GM19035 (cell line): Measurements from ENCODE around the gene AGFG2.
"Not testable (repeated sequence)": the region's sequence is repeated elsewhere in the genome, so short reads cannot be mapped to it uniquely, and the experiment has no call there.

Experiments
- ATAC-seq: cut with Tn5 transposase; IDR thresholded peaks from one replicate; pipeline ENCODE4 v1.9.1; 2021; ENCODE audit not compliant: unreplicated experiment

Gene AGFG2

GRCh38 chr7:100519580-100519979, 19.4 kb upstream of the AGFG2 start:
- ATAC-seq: no peak

- no peak for ATAC-seq
Measured at GRCh38 chr7:100520138-100520537, 18.9 kb upstream of the AGFG2 start.

- no peak for ATAC-seq
Measured at GRCh38 chr7:100521076-100521475, 17.9 kb upstream of the AGFG2 start.

GRCh38 chr7:100521909-100522593, 17.0 kb upstream of the AGFG2 start:
- not testable (repeated sequence) for ATAC-seq

- not testable (repeated sequence) for ATAC-seq
Measured at GRCh38 chr7:100523192-100523591, 15.8 kb upstream of the AGFG2 start.

- not testable (repeated sequence) for ATAC-seq
Measured at GRCh38 chr7:100528108-100528866, 10.7 kb upstream of the AGFG2 start.

GRCh38 chr7:100532165-100533022, 6.6 kb upstream of the AGFG2 start:
- ATAC-seq: no peak

- ATAC-seq: not testable (repeated sequence)
Measured at GRCh38 chr7:100535982-100536381, 3.0 kb upstream of the AGFG2 start.

GRCh38 chr7:100536695-100537094, 2.3 kb upstream of the AGFG2 start:
- ATAC-seq: not testable (repeated sequence)

GRCh38 chr7:100538348-100538653, 702 bp upstream of the AGFG2 start:
- ATAC-seq: no peak

GRCh38 chr7:100539436-100540006, 518 bp downstream of the AGFG2 start:
- ATAC-seq: no peak

- ATAC-seq: no peak
Measured at GRCh38 chr7:100540073-100540723, 1.2 kb downstream of the AGFG2 start.

GRCh38 chr7:100541309-100541708, 2.3 kb downstream of the AGFG2 start:
- ATAC-seq: not testable (repeated sequence)

- ATAC-seq: no peak
Measured at GRCh38 chr7:100543586-100543985, 4.6 kb downstream of the AGFG2 start.

- ATAC-seq: no peak
Measured at GRCh38 chr7:100544386-100544785, 5.4 kb downstream of the AGFG2 start.

GRCh38 chr7:100544967-100545359, 6.0 kb downstream of the AGFG2 start:
- ATAC-seq: no peak

- ATAC-seq: peak; percentile 45
Measured at GRCh38 chr7:100545360-100546128, 6.5 kb downstream of the AGFG2 start.

GRCh38 chr7:100546129-100546925, 7.3 kb downstream of the AGFG2 start:
- peak; percentile 44 for ATAC-seq
